Activated B cell treated with CpG ODN at 0.5 μM for 24 hours (primary cell): ENCODE data around the gene CLEC12A. TPM values are rescaled to one million over a fixed set of nuclear protein-coding genes. Genes with fewer than 3 reads are reported as not detected.
"Not testable (repeated sequence)": the region's sequence is repeated elsewhere in the genome, so short reads cannot be mapped to it uniquely, and the experiment has no call there.

Experiments
- ATAC-seq: fragments of 200-7000 bp; cut with Tn5 transposase; one replicate; pipeline ENCODE4 v1.10.0; 2021; ENCODE audit warnings: low read depth, mild to moderate bottlenecking, moderate library complexity
- CTCF ChIA-PET: fragments of 350-600 bp; sonication (Branson Sonifier 250); formaldehyde crosslinking; loops from one replicate; lab custom pipeline; 2021; ENCODE audit warnings: antibody characterized with exemption; lab: Charles Lee
- POLR2A ChIA-PET: fragments of 350-600 bp; sonication (Branson Sonifier 250); formaldehyde crosslinking; loops from one replicate; lab custom pipeline; 2021; ENCODE audit warnings: antibody characterized with exemption; lab: Charles Lee
- DNase-seq: peaks from one replicate; pipeline ENCODE4 v3.0.0; 2022
- H3K27ac Mint-ChIP-seq: one replicate; pipeline ENCODE4 v1.8.0; 2020; ENCODE audit warnings: mixed read lengths
- H3K27me3 Mint-ChIP-seq: one replicate; pipeline ENCODE4 v1.8.0; 2021; ENCODE audit warnings: mixed read lengths
- H3K36me3 Mint-ChIP-seq: one replicate; pipeline ENCODE4 v1.8.0; 2021; ENCODE audit warnings: low read depth, mixed read lengths
- H3K4me1 Mint-ChIP-seq: one replicate; pipeline ENCODE4 v1.8.0; 2021; ENCODE audit warnings: mixed read lengths
- H3K4me3 Mint-ChIP-seq: one replicate; pipeline ENCODE4 v1.8.0; 2020; ENCODE audit warnings: mild to moderate bottlenecking, mixed read lengths
- H3K9me3 Mint-ChIP-seq: one replicate; pipeline ENCODE4 v1.8.0; 2020; ENCODE audit warnings: mixed read lengths
- CTCF ChIP-seq: fragments of 200-600 bp; IDR thresholded peaks from one replicate; pipeline ENCODE4 v1.8.0; 2022; ENCODE audit warnings: antibody characterized with exemption, mild to moderate bottlenecking
- intact Hi-C: fragments of 100-400 bp; cut with micrococcal nuclease; formaldehyde crosslinking; loops from one replicate; pipeline ENCODE4 v1.15.1; 2024
- total RNA-seq: library from RNA; stranded (reverse); gene quantifications from 2 replicates; pipeline ENCODE4 v1.2.3, GENCODE V29; 2022

The CLEC12A gene
- total RNA-seq, 1 donor from 2014 or later: not detected

GRCh38 chr12:9975614-9976013, 4.4 kb downstream of the CLEC12A start:
- no peak overlapping the region for H3K27ac Mint-ChIP-seq

DNA sequence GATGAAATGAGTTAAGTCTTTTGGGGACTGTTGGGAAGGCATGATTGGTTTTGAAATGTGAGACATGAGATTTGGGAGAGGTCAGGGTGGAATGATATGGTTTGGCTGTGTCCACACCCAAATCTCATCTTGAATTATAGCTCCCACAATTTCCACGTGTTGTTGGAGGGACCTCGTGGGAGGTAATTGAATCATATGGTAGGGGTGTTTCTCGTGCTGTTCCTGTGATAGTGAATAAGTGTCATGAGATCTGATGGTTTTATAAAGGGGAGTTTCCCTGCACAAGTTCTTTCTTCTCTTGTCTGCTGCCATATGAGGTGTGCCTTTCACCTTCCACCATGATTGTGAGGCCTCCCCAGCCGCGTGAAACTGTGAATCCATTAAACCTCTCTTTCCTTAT, 5.4 kb downstream of the CLEC12A start:
- ATAC-seq, H3K36me3 Mint-ChIP-seq, H3K27ac Mint-ChIP-seq, DNase-seq, H3K4me3 Mint-ChIP-seq, H3K4me1 Mint-ChIP-seq, CTCF ChIA-PET, POLR2A ChIA-PET, intact Hi-C loops: not testable (repeated sequence)
- Mint-ChIP-seq H3K27me3 (peaks cover 32% of the 10 kb centered on the region), H3K9me3 (peaks cover 12% of the 10 kb centered on the region)

More at GRCh38 chr12:9975614-9976013, 4.4 kb downstream of the CLEC12A start:
- intact Hi-C loops: no loop called here
- H3K9me3 Mint-ChIP-seq: peaks cover 12% of the 10 kb centered on the region
- ChIA-PET POLR2A (no interaction called here), CTCF (no interaction called here)
- no peak overlapping the region for H3K4me3 Mint-ChIP-seq
- ATAC-seq: no peak
- peaks cover 27% of the 10 kb centered on the region for H3K27me3 Mint-ChIP-seq
- TF ChIP-seq CTCF: no peak
- no peak for DNase-seq
- H3K36me3 Mint-ChIP-seq: peaks cover 8% of the 10 kb centered on the region
- no peaks in the 10 kb centered on the region for H3K4me1 Mint-ChIP-seq

GRCh38 chr12:9977916-9978315, 6.7 kb downstream of the CLEC12A start:
- H3K9me3 Mint-ChIP-seq: peaks cover 12% of the 10 kb centered on the region
- ChIA-PET POLR2A (no interaction called here), CTCF (no interaction called here)
- no peak overlapping the region for H3K4me3 Mint-ChIP-seq
- intact Hi-C loops: no loop called here
- no peak for DNase-seq
- ATAC-seq: no peak
- peaks cover 34% of the 10 kb centered on the region for H3K27me3 Mint-ChIP-seq
- H3K27ac Mint-ChIP-seq: no peak overlapping the region
- no peak for TF ChIP-seq CTCF
- H3K36me3 Mint-ChIP-seq: peaks cover 8% of the 10 kb centered on the region
- H3K4me1 Mint-ChIP-seq: no peaks in the 10 kb centered on the region

DNA sequence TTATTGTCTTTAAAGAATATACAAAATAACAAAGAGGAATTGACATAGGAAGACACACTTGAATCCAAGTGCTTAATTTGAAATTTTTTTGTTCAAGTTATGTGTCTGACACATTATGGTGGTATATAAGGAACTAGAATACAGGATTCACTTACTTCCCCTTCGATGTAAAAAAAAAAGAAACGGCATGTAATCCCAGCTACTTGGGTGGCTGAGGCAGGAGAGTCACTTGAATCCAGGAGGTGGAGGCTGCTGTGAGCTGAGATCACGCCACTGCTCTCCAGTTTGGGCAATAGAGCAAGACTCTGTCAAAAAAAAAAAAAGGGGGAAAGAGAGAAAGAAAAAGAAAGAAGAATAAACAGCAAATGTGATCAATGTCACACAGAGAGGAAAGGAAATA, 8.9 kb downstream of the CLEC12A start:
- POLR2A ChIA-PET: no interaction called here
- TF ChIP-seq CTCF: no peak
- intact Hi-C loops: no loop called here
- H3K36me3 Mint-ChIP-seq: peaks cover 6% of the 10 kb centered on the region
- CTCF ChIA-PET: no interaction called here
- H3K4me3 Mint-ChIP-seq: no peak overlapping the region
- DNase-seq (no peak), ATAC-seq (no peak)
- peaks cover 24% of the 10 kb centered on the region for H3K27me3 Mint-ChIP-seq
- H3K9me3 Mint-ChIP-seq: peaks cover 10% of the 10 kb centered on the region
- no peaks in the 10 kb centered on the region for H3K4me1 Mint-ChIP-seq
- no peak overlapping the region for H3K27ac Mint-ChIP-seq

- CTCF ChIA-PET: no interaction called here
- no peak for ATAC-seq
- no peak for TF ChIP-seq CTCF
These were observed 20.7 kb downstream of the CLEC12A start for GRCh38 chr12:9991876-9992275.

DNA sequence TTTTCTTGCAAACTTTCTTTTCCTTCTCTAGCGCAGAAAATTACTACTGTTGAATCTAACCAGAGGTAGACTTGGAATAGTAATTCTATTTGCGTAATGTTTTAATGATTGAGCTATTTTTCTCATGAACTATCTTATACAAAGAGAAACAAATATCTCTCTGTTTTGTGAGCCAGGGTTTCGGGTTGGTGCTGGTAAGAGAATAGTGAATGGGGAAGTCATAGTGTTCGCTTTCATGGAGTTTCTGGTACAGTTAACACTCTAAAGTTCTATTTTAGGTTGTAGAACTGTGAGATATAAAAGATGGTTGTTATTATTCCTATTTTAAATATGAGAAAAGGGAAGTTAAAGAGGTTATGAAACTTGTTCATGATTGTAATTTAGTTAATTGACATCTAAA, 21.1 kb downstream of the CLEC12A start:
- POLR2A ChIA-PET: no interaction called here
- H3K9me3 Mint-ChIP-seq: no peaks in the 10 kb centered on the region
- ATAC-seq (no peak), DNase-seq (no peak)
- peaks cover 61% of the 10 kb centered on the region for H3K27me3 Mint-ChIP-seq
- intact Hi-C loops: no loop called here
- no peak overlapping the region for H3K4me3 Mint-ChIP-seq
- H3K4me1 Mint-ChIP-seq: peaks cover 16% of the 10 kb centered on the region
- no peak overlapping the region for H3K27ac Mint-ChIP-seq
- no peak for TF ChIP-seq CTCF
- H3K36me3 Mint-ChIP-seq: no peaks in the 10 kb centered on the region
- CTCF ChIA-PET: no interaction called here

More at GRCh38 chr12:9991876-9992275, 20.7 kb downstream of the CLEC12A start:
- Mint-ChIP-seq H3K27ac (no peak overlapping the region), H3K9me3 (no peaks in the 10 kb centered on the region), H3K27me3 (peaks cover 63% of the 10 kb centered on the region), H3K4me1 (peaks cover 16% of the 10 kb centered on the region), H3K4me3 (no peak overlapping the region), H3K36me3 (no peaks in the 10 kb centered on the region)
- no peak for DNase-seq
- intact Hi-C loops: no loop called here
- POLR2A ChIA-PET: no interaction called here
